GM06990 (cell line): ENCODE results near the gene TBC1D2.

Experiments used
- DNase-seq: peaks from one replicate; pipeline ENCODE4 v3.0.0-alpha.2; 2011; ENCODE audit not compliant: insufficient read length; ENCODE audit errors: extremely low read depth
- H3K27me3 ChIP-seq: replicated peaks from 2 replicates; pipeline ENCODE4 v1.6.0; 2011; ENCODE audit warnings: low read length; ENCODE audit not compliant: control insufficient read depth, insufficient read depth
- H3K36me3 ChIP-seq: 2 replicates; pipeline ENCODE4 v1.5.1; 2011; ENCODE audit warnings: low read length; ENCODE audit not compliant: control insufficient read depth, insufficient read depth
- H3K4me3 ChIP-seq: replicated peaks from 2 replicates; pipeline ENCODE4 v1.5.1; 2011; ENCODE audit warnings: low read depth, mild to moderate bottlenecking, control low read depth, low read length
- CTCF ChIP-seq: IDR thresholded peaks from 2 replicates; pipeline ENCODE4 v1.5.1; 2011; ENCODE audit warnings: low read length, control low read depth, mild to moderate bottlenecking, inconsistent platforms; ENCODE audit not compliant: insufficient read depth, poor library complexity, severe bottlenecking

The TBC1D2 gene

DNA sequence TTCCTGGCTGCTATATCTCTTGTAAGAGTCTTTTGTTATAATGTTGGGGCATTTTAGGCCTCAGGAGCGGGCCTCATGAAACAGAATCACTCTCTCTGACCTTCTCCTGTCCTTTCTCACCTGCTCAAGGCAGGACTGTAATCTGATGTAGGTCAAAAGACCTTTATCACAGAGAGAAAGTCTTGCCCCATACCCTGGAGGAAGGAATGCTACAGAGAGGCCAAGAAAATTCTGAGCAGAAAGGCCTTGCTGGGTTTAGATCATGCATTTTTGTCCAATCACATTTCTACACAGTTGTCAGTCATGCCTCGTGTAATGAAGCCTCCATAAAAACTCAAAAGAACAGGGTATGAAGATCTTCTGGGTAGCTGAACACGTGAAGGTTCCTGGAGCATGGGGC lies 45.2 kb upstream of the TBC1D2 start:
- no peaks in the 10 kb centered on the region for H3K36me3 ChIP-seq
- TF ChIP-seq CTCF: no peak
- no peak for DNase-seq
- H3K27me3 ChIP-seq: no peaks in the 10 kb centered on the region
- H3K4me3 ChIP-seq: no peak overlapping the region

- Histone ChIP-seq H3K36me3 (no peaks in the 10 kb centered on the region), H3K27me3 (no peaks in the 10 kb centered on the region), H3K4me3 (no peak overlapping the region)
- no peak for TF ChIP-seq CTCF
- DNase-seq: no peak
Measured at GRCh38 chr9:98298476-98298875, 43.0 kb upstream of the TBC1D2 start.

DNA sequence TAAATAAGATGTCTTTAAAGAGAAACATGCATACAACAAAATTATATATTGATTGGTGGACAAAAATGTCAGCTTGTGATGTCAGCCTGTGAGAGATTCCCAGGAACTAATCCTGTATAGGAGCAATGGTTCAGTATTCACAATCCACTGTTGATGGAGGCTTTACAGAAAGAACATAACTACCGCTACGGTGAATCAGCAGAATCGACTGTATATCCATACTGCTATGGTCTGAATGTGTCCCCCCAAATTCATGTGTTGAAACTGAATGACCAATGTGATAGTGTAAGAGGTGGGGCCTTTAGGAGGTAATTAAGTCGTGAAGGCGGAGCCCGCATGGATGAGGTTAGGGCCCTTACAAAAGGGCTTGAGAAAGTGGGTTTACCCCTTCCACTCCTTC lies 40.4 kb upstream of the TBC1D2 start:
- Histone ChIP-seq H3K36me3 (no peaks in the 10 kb centered on the region), H3K4me3 (no peak overlapping the region), H3K27me3 (no peaks in the 10 kb centered on the region; the same call in none of the 2 replicates)
- no peak for TF ChIP-seq CTCF
- DNase-seq: no peak

- H3K36me3 ChIP-seq: no peaks in the 10 kb centered on the region
- no peaks in the 10 kb centered on the region; the same call in none of the 2 replicates for H3K27me3 ChIP-seq
- no peak for DNase-seq
- no peak overlapping the region for H3K4me3 ChIP-seq
- TF ChIP-seq CTCF: no peak
Measured at GRCh38 chr9:98291820-98292219, 36.4 kb upstream of the TBC1D2 start.

DNA sequence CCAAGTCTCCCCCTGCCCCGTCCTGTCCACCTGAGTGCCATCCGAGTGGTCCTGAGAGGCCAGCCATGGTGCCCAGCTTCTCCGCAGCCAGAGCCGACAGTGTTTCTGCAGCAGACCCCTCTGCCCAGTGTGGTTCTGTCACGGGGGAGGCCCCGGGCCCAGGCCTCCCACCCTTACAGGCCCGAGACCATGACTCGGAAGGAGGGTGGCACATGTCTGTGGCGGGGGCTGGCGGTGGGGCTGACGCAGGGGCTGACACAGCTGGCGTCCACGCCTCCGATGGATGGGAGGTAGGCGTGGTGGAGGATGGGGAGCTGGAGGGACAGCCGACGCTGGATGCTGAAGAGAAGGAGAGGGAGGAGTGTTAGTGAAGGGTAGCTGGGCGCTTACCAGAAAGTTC lies 35.0 kb upstream of the TBC1D2 start:
- Histone ChIP-seq H3K4me3 (no peak overlapping the region), H3K36me3 (no peaks in the 10 kb centered on the region), H3K27me3 (no peaks in the 10 kb centered on the region; the same call in none of the 2 replicates)
- DNase-seq: no peak
- no peak for TF ChIP-seq CTCF

GRCh38 chr9:98289614-98290201 lies 34.3 kb upstream of the TBC1D2 start:
- no peak for DNase-seq
- Histone ChIP-seq H3K27me3 (no peaks in the 10 kb centered on the region; the same call in none of the 2 replicates), H3K36me3 (no peaks in the 10 kb centered on the region), H3K4me3 (no peak overlapping the region)
- TF ChIP-seq CTCF: no peak
